WTC11 (cell line): Measurements from ENCODE around the gene RNGTT. TPM values are rescaled to one million over a fixed set of nuclear protein-coding genes. Genes with fewer than 3 reads are reported as not detected.

Experiments
- ATAC-seq: fragments of 200-7000 bp; cut with Tn5 transposase; 2 replicates; pipeline ENCODE4 v1.10.0; 2021; ENCODE audit warnings: mild to moderate bottlenecking, moderate library complexity
- CTCF ChIA-PET: fragments of 300-600 bp; sonication (Branson Sonifier 250); formaldehyde crosslinking; loops from one replicate; lab custom pipeline; 2021; ENCODE audit warnings: antibody characterized with exemption; lab: Charles Lee
- POLR2A ChIA-PET: fragments of 350-600 bp; sonication (Branson Sonifier 250); formaldehyde crosslinking; loops from one replicate; lab custom pipeline; 2021; ENCODE audit warnings: antibody characterized with exemption; lab: Charles Lee
- DNase-seq: peaks from one replicate; pipeline ENCODE4 v3.0.0; 2021; ENCODE audit warnings: low spot score
- H3K27ac Mint-ChIP-seq: 2 replicates; pipeline ENCODE4 v1.8.0; 2021; ENCODE audit warnings: mixed read lengths
- H3K27me3 Mint-ChIP-seq: 2 replicates; pipeline ENCODE4 v1.8.0; 2021; ENCODE audit warnings: low read depth, mild to moderate bottlenecking, moderate library complexity, mixed read lengths
- H3K36me3 Mint-ChIP-seq: 2 replicates; pipeline ENCODE4 v1.8.0; 2021; ENCODE audit warnings: mixed read lengths
- H3K4me1 Mint-ChIP-seq: 2 replicates; pipeline ENCODE4 v1.8.0; 2022; ENCODE audit warnings: mixed read lengths
- H3K4me3 Mint-ChIP-seq: 2 replicates; pipeline ENCODE4 v1.8.0; 2021; ENCODE audit warnings: mild to moderate bottlenecking, moderate library complexity, mixed read lengths
- H3K9me3 Mint-ChIP-seq: 2 replicates; pipeline ENCODE4 v1.8.0; 2021; ENCODE audit warnings: mixed read lengths
- ELF4 ChIP-seq: sonication (generic); formaldehyde crosslinking; IDR thresholded peaks from 2 replicates; pipeline ENCODE4 v1.8.1; 2022; ENCODE audit warnings: low read depth, mild to moderate bottlenecking, moderate library complexity, missing genetic modification reagents
- EMX1 ChIP-seq: fragments of 250-450 bp; sonication (Bioruptor Pico); IDR thresholded peaks from 2 replicates; pipeline ENCODE4 v1.8.0; 2021; ENCODE audit warnings: mild to moderate bottlenecking
- GRHL2 ChIP-seq: fragments of 250-450 bp; sonication (Bioruptor Pico); IDR thresholded peaks from 2 replicates; pipeline ENCODE4 v1.8.0; 2022; ENCODE audit warnings: mild to moderate bottlenecking, moderate library complexity; ENCODE audit not compliant: insufficient replicate concordance, severe bottlenecking
- GTF2I ChIP-seq: fragments of 250-450 bp; sonication (Bioruptor Pico); conservative IDR thresholded peaks from 2 replicates; pipeline ENCODE4 v1.4.0; 2021; ENCODE audit warnings: mild to moderate bottlenecking
- HMGA2 ChIP-seq: fragments of 250-450 bp; sonication (Bioruptor Pico); IDR thresholded peaks from 2 replicates; pipeline ENCODE4 v1.4.0; 2021; ENCODE audit warnings: mild to moderate bottlenecking, moderate library complexity
- MXD4 ChIP-seq: fragments of 250-450 bp; sonication (Bioruptor Pico); IDR thresholded peaks from 2 replicates; pipeline ENCODE4 v1.8.0; 2021; ENCODE audit warnings: mild to moderate bottlenecking, moderate library complexity, borderline replicate concordance
- NFE2L1 ChIP-seq: sonication (generic); formaldehyde crosslinking; IDR thresholded peaks from 2 replicates; pipeline ENCODE4 v1.8.1; 2023; ENCODE audit warnings: missing genetic modification reagents
- NFYB ChIP-seq: sonication (generic); formaldehyde crosslinking; conservative IDR thresholded peaks from 2 replicates; pipeline ENCODE4 v1.8.0; 2022; ENCODE audit warnings: low read depth, missing genetic modification reagents
- RELA ChIP-seq: sonication (generic); formaldehyde crosslinking; IDR thresholded peaks from 2 replicates; pipeline ENCODE4 v1.8.1; 2022; ENCODE audit warnings: missing genetic modification reagents, mild to moderate bottlenecking, borderline replicate concordance
- SP1 ChIP-seq: sonication (generic); formaldehyde crosslinking; conservative IDR thresholded peaks from 2 replicates; pipeline ENCODE4 v1.8.1; 2022; ENCODE audit warnings: missing genetic modification reagents
- ZNF263 ChIP-seq: sonication (generic); formaldehyde crosslinking; IDR thresholded peaks from 2 replicates; pipeline ENCODE4 v1.8.1; 2022; ENCODE audit warnings: low read depth, mild to moderate bottlenecking, moderate library complexity, missing genetic modification reagents
- ZNF317 ChIP-seq: sonication (generic); formaldehyde crosslinking; IDR thresholded peaks from 2 replicates; pipeline ENCODE4 v1.8.1; 2023; ENCODE audit warnings: low read depth, mild to moderate bottlenecking, moderate library complexity, missing genetic modification reagents, borderline replicate concordance
- ZNF396 ChIP-seq: fragments of 250-450 bp; sonication (Bioruptor Pico); IDR thresholded peaks from 2 replicates; pipeline ENCODE4 v1.8.0; 2021; ENCODE audit warnings: mild to moderate bottlenecking, moderate library complexity, borderline replicate concordance
- total RNA-seq: library from RNA; stranded (reverse); gene quantifications from 3 replicates; pipeline ENCODE4 v1.2.3, GENCODE V29; 2021
- TF ChIP-seq, protein P1 (sequence below): sonication (generic); formaldehyde crosslinking; IDR thresholded peaks from 2 replicates; pipeline ENCODE4 v1.8.1; 2023; ENCODE audit warnings: mild to moderate bottlenecking, missing genetic modification reagents, moderate library complexity
- TF ChIP-seq, protein P2 (sequence below): sonication (generic); formaldehyde crosslinking; IDR thresholded peaks from 2 replicates; pipeline ENCODE4 v1.8.1; 2022; ENCODE audit warnings: missing genetic modification reagents, borderline replicate concordance
- TF ChIP-seq, protein P3 (sequence below): sonication (generic); formaldehyde crosslinking; IDR thresholded peaks from 2 replicates; pipeline ENCODE4 v1.8.0; 2022; ENCODE audit warnings: missing genetic modification reagents
- TF ChIP-seq, protein P4 (sequence below): sonication (generic); formaldehyde crosslinking; IDR thresholded peaks from 2 replicates; pipeline ENCODE4 v1.8.0; 2022; ENCODE audit warnings: mild to moderate bottlenecking, missing genetic modification reagents
- TF ChIP-seq, protein P5 (sequence below): sonication (generic); formaldehyde crosslinking; IDR thresholded peaks from 2 replicates; pipeline ENCODE4 v1.8.0; 2022; ENCODE audit warnings: mild to moderate bottlenecking, missing genetic modification reagents
- TF ChIP-seq, protein P6 (sequence below): sonication (generic); formaldehyde crosslinking; IDR thresholded peaks from 2 replicates; pipeline ENCODE4 v1.8.0; 2022; ENCODE audit warnings: mild to moderate bottlenecking, missing genetic modification reagents

Gene RNGTT
- total RNA-seq, 1 experiment from 2014 or later, result 20.4 TPM

DNA sequence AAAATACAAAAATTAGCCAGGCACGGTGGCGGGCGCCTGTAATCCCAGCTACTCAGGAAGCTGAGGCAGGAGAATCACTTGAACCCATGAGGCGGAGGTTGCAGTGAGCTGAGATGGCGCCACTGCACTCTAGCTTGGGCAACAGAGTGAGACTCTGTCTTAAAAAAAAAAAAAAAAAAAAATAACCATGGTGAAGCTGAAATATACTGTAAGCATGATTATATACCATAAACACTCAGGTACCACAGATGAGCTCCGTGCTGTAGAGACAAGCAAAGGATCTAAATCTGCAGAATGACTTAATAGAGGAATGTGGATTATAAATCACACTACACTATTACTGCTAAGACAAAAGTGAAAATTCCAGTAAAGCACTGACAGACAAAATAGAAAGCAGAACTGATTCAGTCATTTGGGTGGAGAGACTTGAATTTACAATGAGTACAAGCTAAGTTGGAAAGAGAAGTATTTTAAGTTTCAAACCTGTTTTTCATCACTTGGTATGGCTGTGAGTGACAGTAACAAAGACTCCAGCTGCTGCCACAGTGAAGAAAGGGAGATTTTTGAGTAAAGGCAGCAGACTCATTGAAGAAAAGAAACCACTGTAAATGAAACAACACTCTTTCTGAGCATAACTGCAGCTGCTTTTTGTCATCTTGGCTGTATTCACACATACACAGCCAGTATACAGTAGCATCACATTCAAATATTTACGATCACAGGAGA lies 322.1 kb downstream of the RNGTT start (continued):
- TF ChIP-seq ZNF317 (CRISPR knock-in tag) (no peak), ELF4 (CRISPR knock-in tag) (no peak), GRHL2 (no peak)
- TF ChIP-seq, protein P1, sequence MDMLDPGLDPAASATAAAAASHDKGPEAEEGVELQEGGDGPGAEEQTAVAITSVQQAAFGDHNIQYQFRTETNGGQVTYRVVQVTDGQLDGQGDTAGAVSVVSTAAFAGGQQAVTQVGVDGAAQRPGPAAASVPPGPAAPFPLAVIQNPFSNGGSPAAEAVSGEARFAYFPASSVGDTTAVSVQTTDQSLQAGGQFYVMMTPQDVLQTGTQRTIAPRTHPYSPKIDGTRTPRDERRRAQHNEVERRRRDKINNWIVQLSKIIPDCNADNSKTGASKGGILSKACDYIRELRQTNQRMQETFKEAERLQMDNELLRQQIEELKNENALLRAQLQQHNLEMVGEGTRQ, result no peak

DNA sequence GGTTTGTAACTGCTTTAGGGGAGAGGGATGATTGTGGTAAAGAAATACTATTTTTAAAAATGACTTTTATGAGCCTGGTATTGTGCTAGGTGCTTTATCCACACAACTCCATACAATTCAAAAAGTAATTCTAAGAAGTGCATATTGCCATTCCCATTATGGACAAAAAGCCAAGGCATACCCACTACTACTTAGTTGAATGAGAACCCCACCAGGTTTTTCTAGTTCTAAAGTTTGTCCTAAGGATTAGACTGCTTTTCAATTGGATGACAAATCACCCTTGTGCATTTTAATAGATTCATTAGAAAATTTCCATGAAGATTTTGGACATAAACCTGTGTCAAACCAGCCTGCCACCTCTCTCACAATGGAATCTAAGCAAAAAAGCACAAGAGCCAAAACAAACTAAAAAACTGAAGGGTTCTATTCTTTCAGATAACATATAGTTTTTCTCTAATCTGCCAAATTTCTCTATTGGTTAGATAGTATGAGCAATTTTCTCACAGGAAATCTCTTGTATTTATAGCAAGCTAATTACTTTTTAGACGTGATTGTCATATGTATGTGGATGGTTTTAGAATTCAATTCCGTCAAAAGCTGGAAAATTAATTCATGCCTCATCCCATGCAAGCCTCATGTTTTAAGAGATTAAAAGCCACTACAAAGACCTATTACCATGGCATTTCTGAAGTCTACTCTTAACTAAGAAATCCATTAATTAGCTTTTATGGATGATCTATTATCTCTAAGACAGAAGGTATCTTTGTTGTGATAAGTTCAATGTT lies 325.5 kb downstream of the RNGTT start:
- Mint-ChIP-seq H3K27ac (no peak overlapping the region), H3K27me3 (no peaks in the 10 kb centered on the region), H3K4me3 (no peak overlapping the region), H3K9me3 (no peaks in the 10 kb centered on the region), H3K36me3 (no peaks in the 10 kb centered on the region), H3K4me1 (peaks cover 12% of the 10 kb centered on the region)
- POLR2A ChIA-PET, result no interaction called here
- CTCF ChIA-PET, result no interaction called here
- no peak for ATAC-seq
- TF ChIP-seq, protein P1, result no peak
- no peak for TF ChIP-seq HMGA2 (CRISPR knock-in tag)
- TF ChIP-seq, protein P2, sequence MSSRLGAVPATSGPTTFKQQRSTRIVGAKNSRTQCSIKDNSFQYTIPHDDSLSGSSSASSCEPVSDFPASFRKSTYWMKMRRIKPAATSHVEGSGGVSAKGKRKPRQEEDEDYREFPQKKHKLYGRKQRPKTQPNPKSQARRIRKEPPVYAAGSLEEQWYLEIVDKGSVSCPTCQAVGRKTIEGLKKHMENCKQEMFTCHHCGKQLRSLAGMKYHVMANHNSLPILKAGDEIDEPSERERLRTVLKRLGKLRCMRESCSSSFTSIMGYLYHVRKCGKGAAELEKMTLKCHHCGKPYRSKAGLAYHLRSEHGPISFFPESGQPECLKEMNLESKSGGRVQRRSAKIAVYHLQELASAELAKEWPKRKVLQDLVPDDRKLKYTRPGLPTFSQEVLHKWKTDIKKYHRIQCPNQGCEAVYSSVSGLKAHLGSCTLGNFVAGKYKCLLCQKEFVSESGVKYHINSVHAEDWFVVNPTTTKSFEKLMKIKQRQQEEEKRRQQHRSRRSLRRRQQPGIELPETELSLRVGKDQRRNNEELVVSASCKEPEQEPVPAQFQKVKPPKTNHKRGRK (CRISPR knock-in tag), result no peak
- TF ChIP-seq ZNF263 (CRISPR knock-in tag), result no peak
- no peak for DNase-seq

DNA sequence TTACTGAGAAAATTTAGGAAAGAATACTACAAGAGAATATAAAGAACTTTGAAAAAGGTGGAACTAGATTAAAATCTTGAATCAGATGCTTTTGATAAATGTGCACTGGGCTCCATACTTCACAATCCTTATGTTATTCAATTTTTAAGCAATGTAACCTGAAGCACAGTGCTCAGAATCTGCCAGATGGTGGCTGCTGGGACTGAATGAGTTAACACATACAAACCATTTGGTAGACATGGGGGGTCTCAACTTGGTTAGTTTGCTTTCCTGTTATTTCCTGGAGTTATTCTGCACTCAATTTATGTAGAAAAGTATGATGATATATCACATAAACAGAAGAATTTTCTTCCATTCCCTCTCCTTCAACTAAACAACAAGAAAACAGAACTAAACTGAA lies 326.5 kb downstream of the RNGTT start:
- DNase-seq (no peak), ATAC-seq (peak; percentile 65; the same call in 1 of the 2 replicates)
- Mint-ChIP-seq H3K9me3 (no peaks in the 10 kb centered on the region), H3K4me3 (no peak overlapping the region), H3K27ac (no peak overlapping the region), H3K4me1 (peaks cover 12% of the 10 kb centered on the region), H3K36me3 (no peaks in the 10 kb centered on the region), H3K27me3 (no peaks in the 10 kb centered on the region)
- ChIA-PET CTCF (no interaction called here), POLR2A (no interaction called here)
- no peak for TF ChIP-seq ZNF263 (CRISPR knock-in tag)

DNA sequence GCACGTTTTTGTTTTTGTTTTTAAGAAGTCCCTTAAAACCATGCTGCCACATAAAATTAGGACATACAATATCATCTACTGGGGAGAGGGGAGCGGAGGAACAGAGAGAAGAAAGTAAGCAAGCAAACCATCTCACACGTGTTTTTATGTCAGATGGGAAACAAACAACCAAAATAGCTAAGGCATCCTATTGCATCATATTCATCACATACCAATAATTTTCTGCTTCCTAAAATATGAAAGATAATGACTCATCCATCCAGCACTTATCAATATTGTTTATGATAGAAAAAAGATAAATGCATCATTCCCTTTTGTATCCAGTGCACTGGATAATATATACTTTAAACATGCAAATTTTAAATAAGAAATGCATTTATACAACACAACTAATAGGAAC lies 329.6 kb downstream of the RNGTT start:
- Mint-ChIP-seq H3K27ac (no peak overlapping the region), H3K36me3 (no peaks in the 10 kb centered on the region), H3K4me3 (no peak overlapping the region), H3K27me3 (no peaks in the 10 kb centered on the region), H3K4me1 (peaks cover 21% of the 10 kb centered on the region), H3K9me3 (no peaks in the 10 kb centered on the region)
- CTCF ChIA-PET, result no interaction called here
- ATAC-seq (no peak), DNase-seq (no peak)
- POLR2A ChIA-PET, result no interaction called here
- no peak for TF ChIP-seq MXD4 (CRISPR knock-in tag)
- TF ChIP-seq, protein P3, sequence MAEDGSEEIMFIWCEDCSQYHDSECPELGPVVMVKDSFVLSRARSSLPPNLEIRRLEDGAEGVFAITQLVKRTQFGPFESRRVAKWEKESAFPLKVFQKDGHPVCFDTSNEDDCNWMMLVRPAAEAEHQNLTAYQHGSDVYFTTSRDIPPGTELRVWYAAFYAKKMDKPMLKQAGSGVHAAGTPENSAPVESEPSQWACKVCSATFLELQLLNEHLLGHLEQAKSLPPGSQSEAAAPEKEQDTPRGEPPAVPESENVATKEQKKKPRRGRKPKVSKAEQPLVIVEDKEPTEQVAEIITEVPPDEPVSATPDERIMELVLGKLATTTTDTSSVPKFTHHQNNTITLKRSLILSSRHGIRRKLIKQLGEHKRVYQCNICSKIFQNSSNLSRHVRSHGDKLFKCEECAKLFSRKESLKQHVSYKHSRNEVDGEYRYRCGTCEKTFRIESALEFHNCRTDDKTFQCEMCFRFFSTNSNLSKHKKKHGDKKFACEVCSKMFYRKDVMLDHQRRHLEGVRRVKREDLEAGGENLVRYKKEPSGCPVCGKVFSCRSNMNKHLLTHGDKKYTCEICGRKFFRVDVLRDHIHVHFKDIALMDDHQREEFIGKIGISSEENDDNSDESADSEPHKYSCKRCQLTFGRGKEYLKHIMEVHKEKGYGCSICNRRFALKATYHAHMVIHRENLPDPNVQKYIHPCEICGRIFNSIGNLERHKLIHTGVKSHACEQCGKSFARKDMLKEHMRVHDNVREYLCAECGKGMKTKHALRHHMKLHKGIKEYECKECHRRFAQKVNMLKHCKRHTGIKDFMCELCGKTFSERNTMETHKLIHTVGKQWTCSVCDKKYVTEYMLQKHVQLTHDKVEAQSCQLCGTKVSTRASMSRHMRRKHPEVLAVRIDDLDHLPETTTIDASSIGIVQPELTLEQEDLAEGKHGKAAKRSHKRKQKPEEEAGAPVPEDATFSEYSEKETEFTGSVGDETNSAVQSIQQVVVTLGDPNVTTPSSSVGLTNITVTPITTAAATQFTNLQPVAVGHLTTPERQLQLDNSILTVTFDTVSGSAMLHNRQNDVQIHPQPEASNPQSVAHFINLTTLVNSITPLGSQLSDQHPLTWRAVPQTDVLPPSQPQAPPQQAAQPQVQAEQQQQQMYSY, result no peak
- TF ChIP-seq, protein P4, sequence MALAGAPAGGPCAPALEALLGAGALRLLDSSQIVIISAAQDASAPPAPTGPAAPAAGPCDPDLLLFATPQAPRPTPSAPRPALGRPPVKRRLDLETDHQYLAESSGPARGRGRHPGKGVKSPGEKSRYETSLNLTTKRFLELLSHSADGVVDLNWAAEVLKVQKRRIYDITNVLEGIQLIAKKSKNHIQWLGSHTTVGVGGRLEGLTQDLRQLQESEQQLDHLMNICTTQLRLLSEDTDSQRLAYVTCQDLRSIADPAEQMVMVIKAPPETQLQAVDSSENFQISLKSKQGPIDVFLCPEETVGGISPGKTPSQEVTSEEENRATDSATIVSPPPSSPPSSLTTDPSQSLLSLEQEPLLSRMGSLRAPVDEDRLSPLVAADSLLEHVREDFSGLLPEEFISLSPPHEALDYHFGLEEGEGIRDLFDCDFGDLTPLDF (CRISPR knock-in tag), result no peak
- no peak for TF ChIP-seq NFYB (CRISPR knock-in tag)
- TF ChIP-seq ZNF396 (CRISPR knock-in tag), result no peak
- no peak for TF ChIP-seq HMGA2 (CRISPR knock-in tag)
- no peak for TF ChIP-seq RELA
- TF ChIP-seq GTF2I (CRISPR knock-in tag), result no peak
- TF ChIP-seq, protein P5, sequence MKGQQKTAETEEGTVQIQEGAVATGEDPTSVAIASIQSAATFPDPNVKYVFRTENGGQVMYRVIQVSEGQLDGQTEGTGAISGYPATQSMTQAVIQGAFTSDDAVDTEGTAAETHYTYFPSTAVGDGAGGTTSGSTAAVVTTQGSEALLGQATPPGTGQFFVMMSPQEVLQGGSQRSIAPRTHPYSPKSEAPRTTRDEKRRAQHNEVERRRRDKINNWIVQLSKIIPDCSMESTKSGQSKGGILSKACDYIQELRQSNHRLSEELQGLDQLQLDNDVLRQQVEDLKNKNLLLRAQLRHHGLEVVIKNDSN (CRISPR knock-in tag), result no peak
- TF ChIP-seq EMX1, result no peak
- TF ChIP-seq NFE2L1 (CRISPR knock-in tag), result no peak
- no peak for TF ChIP-seq GRHL2
- TF ChIP-seq, protein P6, sequence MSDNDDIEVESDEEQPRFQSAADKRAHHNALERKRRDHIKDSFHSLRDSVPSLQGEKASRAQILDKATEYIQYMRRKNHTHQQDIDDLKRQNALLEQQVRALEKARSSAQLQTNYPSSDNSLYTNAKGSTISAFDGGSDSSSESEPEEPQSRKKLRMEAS, result no peak
- no peak for TF ChIP-seq SP1 (CRISPR knock-in tag)
